ENCODE results near the gene UBXN7. TPM values are rescaled to one million over a fixed set of nuclear protein-coding genes. Genes with fewer than 3 reads are reported as not detected.

Gene UBXN7
- total and polyA plus RNA-seq, 2 donors (not counting 3 experiments of a cell fraction or from before 2014, with no cell fraction given): 9.9 to 57.0 TPM

- TF ChIP-seq EZH2 (IDR thresholded peaks at IDR 0.05; ENCODE audit: borderline replicate concordance, low read depth, low read length, severe bottlenecking) (no peak), FOS (IDR thresholded peaks at IDR 0.05; ENCODE audit: borderline replicate concordance, insufficient read depth, low read length) (no peak), POLR2AphosphoS5 (IDR thresholded peaks at IDR 0.05; ENCODE audit: insufficient read depth, low read depth, low read length) (no peak), MYC (IDR thresholded peaks at IDR 0.05; ENCODE audit: low read depth, low read length) (no peak), CTCF (IDR thresholded peaks at IDR 0.05; ENCODE audit: extremely low read depth in 1 of 2, insufficient read depth in 1 of 2, low read depth in 1 of 2, low read length in 2 of 2) (no peak), POLR2A (IDR thresholded peaks at IDR 0.05; ENCODE audit: low read depth, low read length) (no peak), JUN (IDR thresholded peaks at IDR 0.05; ENCODE audit: borderline replicate concordance, insufficient read depth, insufficient read length, low read depth) (no peak), GATA2 (IDR thresholded peaks at IDR 0.05; ENCODE audit: insufficient read depth, insufficient read length, low read depth, low read length) (no peak)
- TF ChIP-seq, protein P1, sequence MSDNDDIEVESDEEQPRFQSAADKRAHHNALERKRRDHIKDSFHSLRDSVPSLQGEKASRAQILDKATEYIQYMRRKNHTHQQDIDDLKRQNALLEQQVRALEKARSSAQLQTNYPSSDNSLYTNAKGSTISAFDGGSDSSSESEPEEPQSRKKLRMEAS (IDR thresholded peaks at IDR 0.05; ENCODE audit: insufficient read depth, insufficient read length): no peak
- Histone ChIP-seq H3K4me1 (ENCODE audit: control insufficient read depth, extremely low read depth, insufficient read depth, low read length) (peaks cover 5% of the 10 kb centered on the region), H3K9me1 (replicated peaks; ENCODE audit: control insufficient read depth, extremely low read depth, insufficient read depth, low read length) (no peaks in the 10 kb centered on the region), H3K4me2 (ENCODE audit: insufficient read depth, low read length) (no peak overlapping the region), H2AFZ (ENCODE audit: low read depth, low read length) (peak overlapping the region; percentile 65), H3K9me3 (replicated peaks; ENCODE audit: control insufficient read depth, insufficient read depth, low read length) (no peaks in the 10 kb centered on the region), H3K27ac (ENCODE audit: insufficient read depth, low read depth, low read length) (no peak overlapping the region), H3K79me2 (ENCODE audit: control insufficient read depth, insufficient read depth, low read length) (no peaks in the 10 kb centered on the region), H3K27me3 (ENCODE audit: control insufficient read depth in 2 of 2, insufficient read depth in 2 of 2, low read length in 2 of 2) (no peaks in the 10 kb centered on the region), H4K20me1 (replicated peaks; ENCODE audit: control insufficient read depth, extremely low read depth, insufficient read depth, low read length) (no peaks in the 10 kb centered on the region), H3K36me3 (ENCODE audit: control insufficient read depth in 2 of 2, extremely low read depth in 1 of 2, insufficient read depth in 2 of 2, low read length in 2 of 2) (no peaks in the 10 kb centered on the region), H3K9ac (replicated peaks; ENCODE audit: extremely low read depth, insufficient read depth, low read length) (no peak overlapping the region), H3K4me3 (replicated peaks in 1 of 3; ENCODE audit: insufficient read depth in 1 of 3, low read depth in 1 of 3, low read length in 3 of 3) (no peak overlapping the region)
- intact Hi-C loops (cut with micrococcal nuclease) (no loop called here), dilution Hi-C loops (cut with MboI; ENCODE audit: extremely low pct_ligation_motif_present, low sequenced_read_pairs) (no loop called here)
- DNase-seq (ENCODE audit: low read depth, low spot score) (no peak), FAIRE-seq (peak; percentile 47)
- ChIA-PET POLR2A (interaction anchor here (0.6 kb wide), 2 partner anchors 19 to 27 kb away, joined by 3 to 4 read pairs; no protein-coding TSS in a partner anchor), CTCF (interaction anchor here (0.9 kb wide), 1 partner anchor 12 kb away, joined by 3 read pairs; no protein-coding TSS in a partner anchor)
- BruUV-seq (replicated peaks): no TSS peak
Measured at GRCh38 chr3:196320137-196320536, 112.1 kb downstream of the UBXN7 start.

Data from endothelial cell of umbilical vein (primary cell).